ENCODE data around the gene OXSR1. TPM values are rescaled to one million over a fixed set of nuclear protein-coding genes. Genes with fewer than 3 reads are reported as not detected.

Gene OXSR1
- total and polyA plus RNA-seq, 10 of the 15 experiments (the other 5 are each of a cell fraction or from before 2014, with no cell fraction given): 12.4 to 54.6 (median 35.7) TPM

- ChIA-PET CTCF (no interaction called here), RAD21 (ENCODE audit: unreplicated experiment) (no interaction called here), SMC1A (ENCODE audit: uncharacterized antibody, unreplicated experiment) (interaction anchor here (1.9 kb wide), 1 partner anchor 16 kb away, joined by 5 read pairs; no protein-coding TSS in a partner anchor), POLR2A (no interaction called here)
- no peak overlapping the region for H2AFZ ChIP-seq (ENCODE audit: control insufficient read depth, low read depth, low read length)
- no peak overlapping the region for H3K27ac ChIP-seq (ENCODE audit: control insufficient read depth, insufficient read depth)
- no peak overlapping the region for H3K9ac ChIP-seq (ENCODE audit: control insufficient read depth, insufficient read depth, low read length)
- no peaks in the 10 kb centered on the region for H3K9me3 ChIP-seq (replicated peaks; ENCODE audit: control insufficient read depth, insufficient read depth, low read length)
- H3K27me3 ChIP-seq (replicated peaks in 1 of 2; ENCODE audit: control insufficient read depth in 2 of 2, insufficient read depth in 2 of 2, low read length in 1 of 2): no peaks in the 10 kb centered on the region
- no peaks in the 10 kb centered on the region for H4K20me1 ChIP-seq (ENCODE audit: control insufficient read depth, insufficient read depth)
- no peak overlapping the region for H3K4me2 ChIP-seq (ENCODE audit: control insufficient read depth, insufficient read depth)
- H3K36me3 ChIP-seq (ENCODE audit: control insufficient read depth in 2 of 2, insufficient read depth in 2 of 2, low read length in 1 of 2): peaks cover 9 to 20% of the 10 kb centered on the region in 2 experiments
- intact Hi-C loops (cut with micrococcal nuclease; ENCODE audit: unreplicated experiment) (no loop called here), in situ Hi-C loops (cut with MboI) (no loop called here)
- DNase-seq (ENCODE audit: low read depth, low spot score) (no peak), FAIRE-seq (no peak), ATAC-seq (no peak)
- no peak for TF ChIP-seq YBX1 (IDR thresholded peaks at IDR 0.05)
- no peak for TF ChIP-seq BACH1 (IDR thresholded peaks at IDR 0.05; ENCODE audit: borderline replicate concordance)
- TF ChIP-seq IRF5 (IDR thresholded peaks at IDR 0.05; ENCODE audit: borderline replicate concordance): no peak
- TF ChIP-seq GATAD2B (conservative IDR thresholded peaks at IDR 0.05; ENCODE audit: low read depth): no peak
- TF ChIP-seq TCF12 (IDR thresholded peaks at IDR 0.05; ENCODE audit: low read depth, low read length): no peak
- TF ChIP-seq TARDBP (IDR thresholded peaks at IDR 0.05; ENCODE audit: borderline replicate concordance): no peak
- no peak overlapping the region for H3K4me3 ChIP-seq
- no peaks in the 10 kb centered on the region for H3K79me2 ChIP-seq (ENCODE audit: control insufficient read depth, insufficient read depth, low read length)
- no TSS peak for BruUV-seq (replicated peaks)
- H3K4me1 ChIP-seq (ENCODE audit: control insufficient read depth, insufficient read depth, low read length): no peaks in the 10 kb centered on the region
- 50% methylated on average over 2 of the region's 2 CpGs for WGBS (ENCODE audit: insufficient coverage, insufficient replicate concordance, low lambda C conversion rate, missing lambda C conversion rate)
These were observed 89.5 kb downstream of the OXSR1 start for GRCh38 chr3:38254872-38255271.

- in situ Hi-C loops (cut with MboI): no loop called here
- Histone ChIP-seq H3K4me2 (ENCODE audit: control insufficient read depth, insufficient read depth) (no peak overlapping the region), H3K9ac (ENCODE audit: control insufficient read depth, insufficient read depth, low read length) (no peak overlapping the region), H3K79me2 (ENCODE audit: control insufficient read depth, insufficient read depth, low read length) (no peaks in the 10 kb centered on the region), H3K9me3 (replicated peaks; ENCODE audit: control insufficient read depth, insufficient read depth, low read length) (no peaks in the 10 kb centered on the region), H3K27me3 (replicated peaks in 1 of 2; ENCODE audit: control insufficient read depth in 2 of 2, insufficient read depth in 2 of 2, low read length in 1 of 2) (no peaks in the 10 kb centered on the region), H2AFZ (ENCODE audit: control insufficient read depth, low read depth, low read length) (no peak overlapping the region), H3K4me1 (ENCODE audit: control insufficient read depth, insufficient read depth, low read length) (no peaks in the 10 kb centered on the region), H3K36me3 (ENCODE audit: control insufficient read depth in 2 of 2, insufficient read depth in 2 of 2, low read length in 1 of 2) (peaks cover 9 to 16% of the 10 kb centered on the region in 2 experiments; a peak in 3 of 4 replicates), H3K4me3 (no peak overlapping the region), H3K27ac (ENCODE audit: control insufficient read depth, insufficient read depth) (no peak overlapping the region), H4K20me1 (ENCODE audit: control insufficient read depth, insufficient read depth) (no peaks in the 10 kb centered on the region)
- DNase-seq (ENCODE audit: low read depth, low spot score) (no peak), ATAC-seq (no peak), FAIRE-seq (no peak)
- ChIA-PET CTCF (no interaction called here), SMC1A (ENCODE audit: uncharacterized antibody, unreplicated experiment) (interaction anchor here (0.9 to 1.9 kb wide), 2 partner anchors 17 to 46 kb away, joined by 3 to 5 read pairs; no protein-coding TSS in a partner anchor), POLR2A (interaction anchor here (0.7 kb wide), 1 partner anchor 12 kb away, joined by 3 read pairs; no protein-coding TSS in a partner anchor), RAD21 (ENCODE audit: unreplicated experiment) (no interaction called here)
- no TSS peak for BruUV-seq (replicated peaks)
- intact Hi-C loops (cut with micrococcal nuclease; ENCODE audit: unreplicated experiment): no loop called here
- WGBS (ENCODE audit: insufficient coverage, insufficient replicate concordance, low lambda C conversion rate, missing lambda C conversion rate): 100% methylated on average over 1 of the region's 1 CpG
- TF ChIP-seq CHD2 (IDR thresholded peaks at IDR 0.05; ENCODE audit: borderline replicate concordance, low read depth, low read length): no peak
- TF ChIP-seq RELA (IDR thresholded peaks at IDR 0.05; ENCODE audit: borderline replicate concordance, partially characterized antibody): no peak
- TF ChIP-seq ESRRA (IDR thresholded peaks at IDR 0.05; ENCODE audit: low read length): no peak
- no peak for TF ChIP-seq MEF2B (IDR thresholded peaks at IDR 0.05; ENCODE audit: partially characterized antibody, poor library complexity, severe bottlenecking)
- no peak for TF ChIP-seq SIX5 (IDR thresholded peaks at IDR 0.05; ENCODE audit: low read depth, low read length, severe bottlenecking)
- TF ChIP-seq FOXM1 (IDR thresholded peaks at IDR 0.05; ENCODE audit: low read depth, low read length): no peak
- TF ChIP-seq YBX1 (IDR thresholded peaks at IDR 0.05): no peak
- TF ChIP-seq, protein P1, sequence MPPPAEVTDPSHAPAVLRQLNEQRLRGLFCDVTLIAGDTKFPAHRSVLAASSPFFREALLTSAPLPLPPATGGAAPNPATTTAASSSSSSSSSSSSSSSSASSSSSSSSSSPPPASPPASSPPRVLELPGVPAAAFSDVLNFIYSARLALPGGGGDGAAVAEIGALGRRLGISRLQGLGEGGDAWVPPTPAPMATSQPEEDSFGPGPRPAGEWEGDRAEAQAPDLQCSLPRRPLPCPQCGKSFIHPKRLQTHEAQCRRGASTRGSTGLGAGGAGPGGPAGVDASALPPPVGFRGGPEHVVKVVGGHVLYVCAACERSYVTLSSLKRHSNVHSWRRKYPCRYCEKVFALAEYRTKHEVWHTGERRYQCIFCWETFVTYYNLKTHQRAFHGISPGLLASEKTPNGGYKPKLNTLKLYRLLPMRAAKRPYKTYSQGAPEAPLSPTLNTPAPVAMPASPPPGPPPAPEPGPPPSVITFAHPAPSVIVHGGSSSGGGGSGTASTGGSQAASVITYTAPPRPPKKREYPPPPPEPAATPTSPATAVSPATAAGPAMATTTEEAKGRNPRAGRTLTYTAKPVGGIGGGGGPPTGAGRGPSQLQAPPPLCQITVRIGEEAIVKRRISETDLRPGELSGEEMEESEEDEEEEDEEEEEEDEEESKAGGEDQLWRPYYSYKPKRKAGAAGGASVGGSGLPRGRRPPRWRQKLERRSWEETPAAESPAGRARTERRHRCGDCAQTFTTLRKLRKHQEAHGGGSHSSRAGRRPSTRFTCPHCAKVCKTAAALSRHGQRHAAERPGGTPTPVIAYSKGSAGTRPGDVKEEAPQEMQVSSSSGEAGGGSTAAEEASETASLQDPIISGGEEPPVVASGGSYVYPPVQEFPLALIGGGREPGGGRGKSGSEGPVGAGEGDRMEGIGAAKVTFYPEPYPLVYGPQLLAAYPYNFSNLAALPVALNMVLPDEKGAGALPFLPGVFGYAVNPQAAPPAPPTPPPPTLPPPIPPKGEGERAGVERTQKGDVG (CRISPR knock-in tag; IDR thresholded peaks at IDR 0.05): no peak
These were observed 90.3 kb downstream of the OXSR1 start for GRCh38 chr3:38255627-38256026.

Data from GM12878 (cell line).